NCI-H526 treated with DMSO at 0.1 percent for 48 hours (cell line): ENCODE measurements around the gene ZNF239.
"Not testable (repeated sequence)": the region's sequence is repeated elsewhere in the genome, so short reads cannot be mapped to it uniquely, and the experiment has no call there.

ENCODE experiments used
- DNase-seq: peaks from one replicate; lab custom pipeline; 2025; lab: John Stamatoyannopoulos, UW

ZNF239 gene

DNA sequence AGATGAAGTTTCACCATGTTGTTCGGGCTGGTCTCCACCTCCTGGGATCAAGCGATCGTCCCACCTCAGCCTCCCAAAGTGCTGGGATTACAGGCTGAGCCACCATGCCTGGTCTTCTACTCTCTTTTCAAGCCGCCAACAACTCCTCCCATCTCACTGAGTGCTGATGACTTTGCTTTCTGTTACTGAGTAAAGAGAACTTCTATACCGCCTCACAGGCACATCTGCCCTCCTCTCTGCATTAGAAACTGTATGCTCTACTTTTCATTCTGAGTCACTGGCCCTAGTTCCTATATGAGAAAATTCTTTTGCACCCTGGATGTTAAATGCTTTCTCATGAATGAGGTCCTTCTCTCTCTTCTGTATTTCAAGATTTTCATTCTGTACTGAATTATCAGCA, 2.2 kb upstream of the ZNF239 start:
- no peak for DNase-seq

DNA sequence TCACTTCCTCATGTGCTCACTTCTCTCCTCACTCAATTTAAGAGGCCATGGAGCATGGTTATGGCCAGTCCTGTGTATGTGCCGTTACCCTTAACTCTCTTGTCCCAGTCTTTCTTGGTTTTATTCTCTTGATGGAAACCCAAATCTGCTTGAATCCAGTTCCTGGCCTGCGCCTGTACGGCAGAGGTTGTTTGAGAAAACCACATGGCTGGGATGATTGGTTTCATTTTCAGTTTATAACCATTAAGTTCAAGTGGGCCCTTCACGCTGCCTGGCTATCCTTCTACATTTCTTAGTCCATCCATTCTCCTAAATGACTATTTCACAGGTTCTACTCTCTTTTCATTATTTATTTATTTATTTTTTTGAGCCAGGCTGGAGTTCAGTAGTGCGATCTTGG, 1.6 kb upstream of the ZNF239 start:
- DNase-seq, result no peak

DNA sequence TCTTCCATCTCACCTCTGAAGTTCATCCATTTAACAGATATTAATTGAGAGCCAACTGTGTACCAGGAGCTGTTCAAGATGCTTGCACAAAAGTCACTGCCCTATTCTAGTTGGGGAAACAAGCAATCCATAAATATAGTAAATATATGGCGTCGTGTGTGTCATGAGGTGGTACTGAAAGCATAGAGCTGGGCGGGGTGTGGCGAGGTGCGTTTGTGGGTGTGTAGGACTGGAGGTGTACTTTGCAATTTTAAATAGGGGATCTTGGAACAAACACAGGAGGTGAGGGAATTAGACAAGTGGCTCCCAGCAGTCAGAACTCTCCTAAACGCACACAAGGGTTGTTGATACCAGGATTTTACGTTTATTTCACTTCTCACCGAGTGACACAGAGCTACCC, 490 bp upstream of the ZNF239 start:
- DNase-seq, result no peak

DNA sequence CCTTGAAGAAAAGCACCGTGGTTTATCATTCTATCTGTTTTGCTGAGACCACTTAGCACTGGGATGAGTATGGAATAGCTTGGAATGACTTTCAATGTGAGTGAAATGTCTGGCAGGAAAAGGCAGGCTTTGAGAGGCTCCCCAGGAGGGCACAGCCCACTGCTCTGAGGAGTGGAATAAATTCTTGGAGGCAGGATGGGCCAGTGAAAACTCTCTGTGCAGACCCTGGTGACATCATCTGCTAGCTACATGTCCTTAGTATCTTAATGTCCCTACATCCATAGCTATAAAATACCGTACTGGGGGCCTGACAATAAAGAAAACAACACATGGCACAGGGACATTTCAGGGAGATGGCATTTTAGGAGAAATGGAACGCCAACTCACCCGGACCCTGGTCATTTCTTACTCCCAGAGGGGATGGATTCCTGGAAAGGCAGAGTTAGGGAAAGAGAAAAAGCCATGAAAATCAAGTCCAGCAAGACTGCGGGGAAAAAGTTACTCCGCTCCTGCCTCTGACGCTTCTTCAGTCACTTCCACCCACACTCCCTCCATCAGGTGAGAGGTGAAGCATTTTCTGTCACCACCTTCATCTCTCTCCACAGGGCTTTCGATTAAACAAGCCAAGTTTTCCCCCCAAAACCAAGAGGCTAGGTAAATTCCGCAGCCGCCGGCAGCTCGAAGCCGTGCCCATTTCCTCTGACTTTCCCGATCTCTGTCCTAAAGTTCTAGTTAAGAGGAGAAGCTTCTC, 991 bp downstream of the ZNF239 start:
- no peak for DNase-seq

DNA sequence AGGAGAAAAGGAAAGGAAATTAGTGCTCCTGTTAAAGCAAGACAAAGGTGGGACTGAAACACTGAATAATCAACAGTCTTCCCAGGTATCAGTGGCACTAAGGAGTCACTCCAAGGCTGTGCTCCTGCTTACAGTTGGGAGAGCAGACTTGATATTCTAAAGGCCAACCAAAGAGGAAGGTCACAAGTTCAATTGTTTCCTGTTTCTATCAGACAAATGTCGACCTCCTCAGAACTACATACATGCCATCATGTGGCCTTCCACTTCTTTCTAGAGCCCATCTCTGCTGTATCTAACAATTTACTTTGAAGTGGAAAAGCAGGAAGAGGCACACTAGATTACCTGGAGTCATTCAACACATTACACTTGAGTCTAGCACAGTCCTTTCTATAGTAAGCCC, 3.4 kb downstream of the ZNF239 start:
- DNase-seq, result no peak

DNA sequence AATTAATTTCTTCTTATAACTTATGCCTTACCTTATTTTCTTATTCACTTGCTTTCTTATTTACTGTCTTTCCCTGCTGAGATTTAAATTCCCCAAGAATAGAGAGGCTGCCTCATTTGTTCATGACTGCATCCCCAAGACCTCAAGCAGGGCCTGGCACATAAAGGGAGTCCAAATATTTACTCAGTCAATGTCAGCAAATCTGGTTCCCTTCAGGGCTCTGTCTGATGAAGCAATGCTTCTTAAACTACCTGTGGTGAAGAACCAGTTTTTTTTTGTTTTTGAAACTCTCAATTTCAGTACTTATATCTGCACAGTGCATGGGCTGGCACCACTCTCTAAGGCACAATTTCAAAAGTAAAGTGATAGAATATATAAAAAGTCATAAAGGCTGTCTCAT, 4.7 kb downstream of the ZNF239 start:
- DNase-seq, result no peak

DNA sequence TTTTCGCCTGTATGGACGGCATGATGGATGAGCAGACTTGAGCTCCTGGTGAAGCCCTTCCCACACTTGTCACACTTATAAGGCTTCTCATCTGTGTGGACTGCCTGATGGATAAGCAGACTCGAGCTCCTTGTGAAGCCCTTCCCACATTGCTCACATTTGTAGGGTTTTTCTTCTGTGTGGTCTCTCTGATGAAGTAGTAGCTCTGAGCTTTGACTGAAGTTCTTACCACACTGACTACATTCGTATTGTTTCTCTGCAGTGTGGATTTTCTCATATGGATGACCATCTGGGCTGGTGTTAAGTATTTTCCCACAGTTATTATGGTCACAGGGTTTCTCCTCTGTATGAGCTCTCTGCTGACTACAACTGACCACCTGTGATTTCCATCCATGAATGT, 17.2 kb downstream of the ZNF239 start:
- no peak for DNase-seq

DNA sequence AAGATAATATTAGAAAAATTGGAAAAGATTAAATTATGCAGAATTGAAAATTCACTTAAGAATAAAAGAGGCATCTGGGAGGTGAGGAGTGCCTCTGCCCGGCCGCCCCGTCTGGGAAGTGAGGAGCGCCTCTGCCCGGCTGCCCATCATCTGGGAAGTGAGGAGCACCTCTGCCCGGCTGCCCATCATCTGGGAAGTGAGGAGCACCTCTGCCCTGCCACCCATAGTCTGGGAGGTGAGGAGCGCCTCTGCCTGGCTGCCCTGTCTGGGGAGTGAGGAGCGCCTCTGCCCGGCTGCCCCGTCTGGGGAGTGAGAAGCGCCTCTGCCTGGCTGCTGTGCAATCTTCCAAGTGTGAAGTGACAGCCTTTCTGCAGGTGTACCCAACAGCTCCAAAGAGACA, 30.7 kb downstream of the ZNF239 start:
- not testable (repeated sequence) for DNase-seq

DNA sequence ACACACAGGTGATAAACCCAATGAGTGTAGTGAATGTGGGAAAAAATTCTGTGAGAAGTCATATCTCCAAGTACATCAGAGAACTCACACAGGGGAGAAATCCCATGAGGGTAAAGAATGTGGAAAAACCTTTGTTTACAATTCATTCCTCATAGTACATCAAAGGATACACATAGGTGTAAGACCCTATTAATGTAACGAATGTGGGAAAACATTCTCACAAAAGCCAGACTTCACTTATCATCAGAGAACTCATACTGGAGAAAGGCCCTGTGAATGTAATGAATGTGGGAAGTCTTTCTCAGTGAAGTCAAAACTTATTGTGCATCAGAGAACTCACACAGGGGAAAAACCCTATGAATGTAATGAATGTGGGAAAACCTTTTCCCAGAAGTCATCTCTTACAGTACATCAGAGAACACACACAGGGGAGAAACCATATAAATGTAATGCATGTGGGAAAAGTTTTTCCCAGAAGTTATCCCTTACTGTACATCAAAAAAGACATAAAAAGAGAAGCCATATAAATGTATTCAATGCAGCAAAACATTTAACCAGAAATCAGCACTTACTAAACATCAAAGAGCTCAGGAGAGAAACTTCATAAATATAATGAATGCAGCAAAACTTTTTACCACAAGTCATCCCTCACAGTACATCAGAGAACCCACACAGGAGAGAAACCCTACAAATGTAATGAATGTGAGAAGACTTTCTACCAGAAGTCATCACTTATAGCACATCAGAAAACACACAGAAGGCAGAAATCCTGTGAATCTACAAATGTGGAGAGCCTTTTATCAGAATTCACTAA, 49.8 kb downstream of the ZNF239 start:
- DNase-seq, result no peak
